A673 (cell line): ENCODE data around the gene COX5A.

Source experiments
- EZH2 ChIP-seq: fragments of 200-600 bp; sonication (generic); IDR thresholded peaks from 2 replicates; pipeline ENCODE4 v1.6.1; 2017; ENCODE audit warnings: borderline replicate concordance, low read depth, mild to moderate bottlenecking, mixed read lengths, antibody characterized with exemption, low read length; ENCODE audit not compliant: poor library complexity, severe bottlenecking
- TF ChIP-seq, protein P1 (sequence below): fragments of 300-800, 200-600 bp; sonication (generic); conservative IDR thresholded peaks from 2 replicates; pipeline ENCODE4 v1.5.1; 2017; ENCODE audit warnings: low read depth, mild to moderate bottlenecking, antibody characterized with exemption, low read length, moderate library complexity, mixed read lengths

DNA sequence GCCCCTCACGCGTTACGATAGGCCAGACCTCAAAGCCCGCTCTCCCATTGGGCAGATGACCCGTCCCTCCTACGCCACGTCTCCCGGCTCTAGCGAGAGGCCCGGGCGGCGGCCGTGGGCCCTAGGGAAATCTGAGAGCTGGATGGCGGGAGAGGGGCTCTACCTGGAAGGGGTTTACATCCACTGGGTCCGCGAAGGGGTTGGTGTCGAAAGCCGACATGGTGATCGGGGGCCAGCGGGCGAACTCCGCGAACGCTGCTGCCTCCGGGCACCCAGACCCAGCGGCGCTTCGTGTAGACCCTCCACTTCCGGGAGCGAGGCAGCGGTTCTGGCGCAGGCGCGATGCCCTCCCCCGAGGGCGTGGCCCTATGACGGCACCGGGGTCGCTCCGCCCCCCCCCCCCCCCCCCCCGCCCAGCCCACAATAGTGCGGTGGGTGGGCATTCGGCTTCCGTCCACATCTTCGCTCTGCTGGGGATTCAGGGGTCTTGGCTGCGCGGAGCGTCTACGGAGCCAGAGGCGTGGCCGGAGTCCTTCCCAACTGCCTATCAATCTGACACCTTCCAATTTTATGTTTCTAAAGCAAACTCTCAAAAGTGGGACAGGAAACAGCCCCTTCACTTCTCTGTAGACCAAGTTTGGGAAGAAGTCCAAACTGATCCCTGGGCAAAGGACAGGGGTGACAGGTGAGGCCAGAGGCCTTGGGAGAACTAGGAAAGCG, 64.7 kb downstream of the COX5A start, which contains the start of gene SCAMP2:
- TF ChIP-seq, protein P1, sequence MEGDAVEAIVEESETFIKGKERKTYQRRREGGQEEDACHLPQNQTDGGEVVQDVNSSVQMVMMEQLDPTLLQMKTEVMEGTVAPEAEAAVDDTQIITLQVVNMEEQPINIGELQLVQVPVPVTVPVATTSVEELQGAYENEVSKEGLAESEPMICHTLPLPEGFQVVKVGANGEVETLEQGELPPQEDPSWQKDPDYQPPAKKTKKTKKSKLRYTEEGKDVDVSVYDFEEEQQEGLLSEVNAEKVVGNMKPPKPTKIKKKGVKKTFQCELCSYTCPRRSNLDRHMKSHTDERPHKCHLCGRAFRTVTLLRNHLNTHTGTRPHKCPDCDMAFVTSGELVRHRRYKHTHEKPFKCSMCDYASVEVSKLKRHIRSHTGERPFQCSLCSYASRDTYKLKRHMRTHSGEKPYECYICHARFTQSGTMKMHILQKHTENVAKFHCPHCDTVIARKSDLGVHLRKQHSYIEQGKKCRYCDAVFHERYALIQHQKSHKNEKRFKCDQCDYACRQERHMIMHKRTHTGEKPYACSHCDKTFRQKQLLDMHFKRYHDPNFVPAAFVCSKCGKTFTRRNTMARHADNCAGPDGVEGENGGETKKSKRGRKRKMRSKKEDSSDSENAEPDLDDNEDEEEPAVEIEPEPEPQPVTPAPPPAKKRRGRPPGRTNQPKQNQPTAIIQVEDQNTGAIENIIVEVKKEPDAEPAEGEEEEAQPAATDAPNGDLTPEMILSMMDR = no peak
- no peak for TF ChIP-seq EZH2
